PC-3 (cell line): ENCODE measurements around the gene ORM2. TPM values are rescaled to one million over a fixed set of nuclear protein-coding genes. Genes with fewer than 3 reads are reported as not detected.

Source experiments
- ATAC-seq: fragments of 200-7000 bp; cut with Tn5 transposase; 2 replicates; pipeline ENCODE4 v1.9.1; 2020; ENCODE audit warnings: mild to moderate bottlenecking, moderate library complexity
- BruUV-seq: library from RNA; stranded (reverse); fragments of 400-500 nt; replicated peaks from 2 replicates; lab custom pipeline; 2021; lab: Mats Ljungman, UMichigan
- CTCF ChIA-PET: fragments of 300-600 bp; sonication (Branson Sonifier 250); formaldehyde crosslinking; loops from one replicate; lab custom pipeline; 2022; ENCODE audit warnings: antibody characterized with exemption; lab: Charles Lee
- POLR2A ChIA-PET: fragments of 300-600 bp; sonication (Branson Sonifier 250); formaldehyde crosslinking; loops from one replicate; lab custom pipeline; 2022; ENCODE audit warnings: antibody characterized with exemption; ENCODE audit not compliant: unreplicated experiment; lab: Charles Lee
- DNase-seq: peaks from one replicate; pipeline ENCODE4 v3.0.0-alpha.2; 2015
- H2AFZ ChIP-seq: fragments of 300-600 bp; sonication (generic); 2 replicates; pipeline ENCODE4 v1.6.0; 2016; ENCODE audit warnings: antibody characterized with exemption, low read length
- H3F3A ChIP-seq: fragments of 300-600 bp; sonication (generic); one replicate; pipeline ENCODE4 v1.6.0; 2017; ENCODE audit warnings: antibody characterized with exemption, low read length, control low read depth, mild to moderate bottlenecking; ENCODE audit not compliant: unreplicated experiment
- H3K27ac ChIP-seq: fragments of 300-600 bp; sonication (generic); 2 replicates; pipeline ENCODE4 v1.5.1; 2016; ENCODE audit warnings: mild to moderate bottlenecking, low read length
- H3K27me3 ChIP-seq: fragments of 300-600 bp; sonication (generic); 2 replicates; pipeline ENCODE4 v1.6.1; 2016; ENCODE audit warnings: low read length, mixed read lengths
- H3K36me3 ChIP-seq: fragments of 300-600 bp; sonication (generic); 2 replicates; pipeline ENCODE4 v1.6.1; 2016; ENCODE audit warnings: low read depth, mixed run types, low read length, mixed read lengths
- H3K4me1 ChIP-seq: fragments of 300-600 bp; sonication (generic); 2 replicates; pipeline ENCODE4 v1.5.1; 2016; ENCODE audit warnings: low read length; ENCODE audit not compliant: insufficient read depth
- H3K4me2 ChIP-seq: fragments of 300-600 bp; sonication (generic); 2 replicates; pipeline ENCODE4 v1.6.0; 2016; ENCODE audit warnings: low read length
- H3K4me3 ChIP-seq: fragments of 300-600 bp; sonication (generic); 2 replicates; pipeline ENCODE4 v1.5.1; 2016; ENCODE audit warnings: mild to moderate bottlenecking, low read length, mixed read lengths
- H3K79me2 ChIP-seq: fragments of 300-600 bp; sonication (generic); 2 replicates; pipeline ENCODE4 v1.6.1; 2017; ENCODE audit warnings: low read length, mixed read lengths
- H3K9ac ChIP-seq: fragments of 300-600 bp; sonication (generic); 2 replicates; pipeline ENCODE4 v1.6.0; 2016; ENCODE audit warnings: mild to moderate bottlenecking, low read length
- H3K9me2 ChIP-seq: fragments of 300-600 bp; sonication (generic); replicated peaks from 2 replicates; pipeline ENCODE4 v1.6.1; 2016; ENCODE audit warnings: mixed run types, low read length, mixed read lengths
- H3K9me3 ChIP-seq: fragments of 300-600 bp; sonication (generic); 2 replicates; pipeline ENCODE4 v1.6.1; 2016; ENCODE audit warnings: low read length, mixed read lengths
- H4K20me1 ChIP-seq: fragments of 300-600 bp; sonication (generic); 2 replicates; pipeline ENCODE4 v1.6.1; 2016; ENCODE audit warnings: low read length, mixed read lengths
- CTCF ChIP-seq: fragments of 300-600 bp; sonication (generic); conservative IDR thresholded peaks from 2 replicates; pipeline ENCODE4 v1.5.1; 2017; ENCODE audit warnings: antibody characterized with exemption, low read depth, mild to moderate bottlenecking, low read length
- EZH2 ChIP-seq: fragments of 300-600 bp; sonication (generic); IDR thresholded peaks from one replicate; pipeline ENCODE4 v1.6.1; 2017; ENCODE audit warnings: antibody characterized with exemption, mild to moderate bottlenecking, low read length; ENCODE audit not compliant: unreplicated experiment
- EZH2phosphoT487 ChIP-seq: fragments of 300-600 bp; sonication (generic); IDR thresholded peaks from 2 replicates; pipeline ENCODE4 v1.6.1; 2018; ENCODE audit warnings: mild to moderate bottlenecking, antibody characterized with exemption, low read length, borderline replicate concordance
- intact Hi-C: fragments of 100-400 bp; cut with micrococcal nuclease; formaldehyde crosslinking; loops from 2 replicates; pipeline ENCODE4 v1.9.0; 2023
- total RNA-seq: library from RNA; depleted of rRNA; stranded (reverse); fragments of >200 nt; gene quantifications from 2 replicates; pipeline ENCODE4 v1.2.3, GENCODE V29; 2014

Gene ORM2
- total RNA-seq, 1 experiment from 2014 or later, result not detected

GRCh38 chr9:114282104-114282485, 47.6 kb upstream of the ORM2 start:
- no peak overlapping the region for H3K4me2 ChIP-seq
- H3F3A ChIP-seq, result no peaks in the 10 kb centered on the region
- H3K27me3 ChIP-seq, result no peaks in the 10 kb centered on the region
- no peak overlapping the region for H3K27ac ChIP-seq
- no peaks in the 10 kb centered on the region for H4K20me1 ChIP-seq
- H3K79me2 ChIP-seq, result no peaks in the 10 kb centered on the region
- H3K9me2 ChIP-seq, result no peaks in the 10 kb centered on the region
- H3K36me3 ChIP-seq, result no peaks in the 10 kb centered on the region
- H2AFZ ChIP-seq, result no peak overlapping the region
- peaks cover 30% of the 10 kb centered on the region for H3K4me1 ChIP-seq
- DNase-seq (no peak), ATAC-seq (no peak)
- POLR2A ChIA-PET, result no interaction called here
- no peak overlapping the region for H3K9ac ChIP-seq
- no peaks in the 10 kb centered on the region for H3K9me3 ChIP-seq
- H3K4me3 ChIP-seq, result no peak overlapping the region
- CTCF ChIA-PET, result no interaction called here
- intact Hi-C loops, result no loop called here
- no TSS peak for BruUV-seq
- no peak for TF ChIP-seq CTCF
- TF ChIP-seq EZH2phosphoT487, result no peak
- TF ChIP-seq EZH2, result no peak

GRCh38 chr9:114282507-114282906, 47.2 kb upstream of the ORM2 start:
- Histone ChIP-seq H2AFZ (no peak overlapping the region), H3K79me2 (no peaks in the 10 kb centered on the region), H4K20me1 (no peaks in the 10 kb centered on the region), H3K27ac (no peak overlapping the region), H3F3A (no peaks in the 10 kb centered on the region), H3K4me2 (no peak overlapping the region), H3K4me1 (peaks cover 27% of the 10 kb centered on the region), H3K9ac (no peak overlapping the region), H3K9me3 (no peaks in the 10 kb centered on the region), H3K9me2 (no peaks in the 10 kb centered on the region), H3K4me3 (no peak overlapping the region), H3K27me3 (no peaks in the 10 kb centered on the region), H3K36me3 (no peaks in the 10 kb centered on the region)
- intact Hi-C loops, result no loop called here
- no peak for DNase-seq
- CTCF ChIA-PET, result no interaction called here
- no TSS peak for BruUV-seq
- TF ChIP-seq EZH2 (no peak), EZH2phosphoT487 (no peak)
- ATAC-seq, result no peak
- POLR2A ChIA-PET, result no interaction called here

- no peaks in the 10 kb centered on the region for H3K9me2 ChIP-seq
- CTCF ChIA-PET, result no interaction called here
- H3F3A ChIP-seq, result no peaks in the 10 kb centered on the region
- no peaks in the 10 kb centered on the region for H3K27me3 ChIP-seq
- no peak overlapping the region for H3K27ac ChIP-seq
- no peaks in the 10 kb centered on the region for H3K79me2 ChIP-seq
- no TSS peak for BruUV-seq
- no peak overlapping the region for H3K9ac ChIP-seq
- no peaks in the 10 kb centered on the region for H3K36me3 ChIP-seq
- intact Hi-C loops, result no loop called here
- peaks cover 22% of the 10 kb centered on the region for H3K4me1 ChIP-seq
- no peaks in the 10 kb centered on the region for H3K9me3 ChIP-seq
- H4K20me1 ChIP-seq, result no peaks in the 10 kb centered on the region
- no peak overlapping the region for H3K4me2 ChIP-seq
- no peak overlapping the region for H2AFZ ChIP-seq
- TF ChIP-seq EZH2phosphoT487 (no peak), EZH2 (no peak), CTCF (no peak)
- DNase-seq (no peak), ATAC-seq (no peak)
- POLR2A ChIA-PET, result no interaction called here
- no peak overlapping the region for H3K4me3 ChIP-seq
Measured at GRCh38 chr9:114282926-114283325, 46.7 kb upstream of the ORM2 start.
